Measurements from ENCODE around the gene ACTR10. TPM values are rescaled to one million over a fixed set of nuclear protein-coding genes. Genes with fewer than 3 reads are reported as not detected.

Gene ACTR10
- total RNA-seq, 1 donor from 2014 or later: 119 TPM

GRCh38 chr14:58272588-58273372 lies 72.8 kb downstream of the ACTR10 start:
- Histone ChIP-seq H3K27ac (no peak overlapping the region), H3K36me3 (peaks cover 22% of the 10 kb centered on the region), H3F3A (ENCODE audit: low read depth) (peaks cover 61% of the 10 kb centered on the region), H2AFZ (replicated peaks) (no peak overlapping the region), H4K20me1 (ENCODE audit: low read depth) (peaks cover 32% of the 10 kb centered on the region), H3K9me3 (ENCODE audit: low read depth) (no peaks in the 10 kb centered on the region), H3K4me2 (no peak overlapping the region), H3K27me3 (no peaks in the 10 kb centered on the region), H3K79me2 (ENCODE audit: low read depth) (peaks cover 69% of the 10 kb centered on the region), H3K4me3 (no peak overlapping the region), H3K9ac (no peak overlapping the region), H3K4me1 (no peaks in the 10 kb centered on the region)
- Mint-ChIP-seq H3K27ac (no peak overlapping the region), H3K4me3 (no peak overlapping the region), H3K27me3 (ENCODE audit: insufficient read depth, low read depth) (peaks cover 8% of the 10 kb centered on the region), H3K4me1 (no peaks in the 10 kb centered on the region), H3K9me3 (no peaks in the 10 kb centered on the region), H3K36me3 (peaks cover 8% of the 10 kb centered on the region)
- no peak for DNase-seq (ENCODE audit: low spot score)
- TF ChIP-seq, protein P1, sequence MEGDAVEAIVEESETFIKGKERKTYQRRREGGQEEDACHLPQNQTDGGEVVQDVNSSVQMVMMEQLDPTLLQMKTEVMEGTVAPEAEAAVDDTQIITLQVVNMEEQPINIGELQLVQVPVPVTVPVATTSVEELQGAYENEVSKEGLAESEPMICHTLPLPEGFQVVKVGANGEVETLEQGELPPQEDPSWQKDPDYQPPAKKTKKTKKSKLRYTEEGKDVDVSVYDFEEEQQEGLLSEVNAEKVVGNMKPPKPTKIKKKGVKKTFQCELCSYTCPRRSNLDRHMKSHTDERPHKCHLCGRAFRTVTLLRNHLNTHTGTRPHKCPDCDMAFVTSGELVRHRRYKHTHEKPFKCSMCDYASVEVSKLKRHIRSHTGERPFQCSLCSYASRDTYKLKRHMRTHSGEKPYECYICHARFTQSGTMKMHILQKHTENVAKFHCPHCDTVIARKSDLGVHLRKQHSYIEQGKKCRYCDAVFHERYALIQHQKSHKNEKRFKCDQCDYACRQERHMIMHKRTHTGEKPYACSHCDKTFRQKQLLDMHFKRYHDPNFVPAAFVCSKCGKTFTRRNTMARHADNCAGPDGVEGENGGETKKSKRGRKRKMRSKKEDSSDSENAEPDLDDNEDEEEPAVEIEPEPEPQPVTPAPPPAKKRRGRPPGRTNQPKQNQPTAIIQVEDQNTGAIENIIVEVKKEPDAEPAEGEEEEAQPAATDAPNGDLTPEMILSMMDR (IDR thresholded peaks at IDR 0.05): peak; percentile 19
- no peak for TF ChIP-seq EZH2phosphoT487 (IDR thresholded peaks at IDR 0.05)

DNA sequence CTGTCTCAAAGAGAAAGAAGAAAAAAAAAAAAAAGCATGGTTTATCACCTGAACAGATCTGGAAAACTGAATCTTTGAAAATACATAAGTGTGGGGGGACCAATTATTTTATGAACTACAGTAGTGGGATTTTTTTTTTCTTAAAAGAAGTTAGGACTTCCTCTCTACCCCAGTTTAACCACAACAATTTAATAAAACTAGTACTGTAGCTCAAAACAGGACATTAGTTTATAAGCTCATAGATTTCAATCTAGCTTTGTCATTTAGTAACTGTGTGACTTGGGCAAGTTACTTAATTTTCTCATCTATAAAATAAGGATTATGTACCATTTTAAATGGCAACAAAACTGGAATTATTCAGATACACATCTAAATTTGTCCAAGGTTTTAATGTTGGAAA lies 74.9 kb downstream of the ACTR10 start:
- peaks cover 11% of the 10 kb centered on the region for H3K36me3 Mint-ChIP-seq
- peaks cover 8% of the 10 kb centered on the region for H3K27me3 Mint-ChIP-seq (ENCODE audit: insufficient read depth, low read depth)
- peaks cover 13% of the 10 kb centered on the region for H3K36me3 ChIP-seq

GRCh38 chr14:58275527-58276190 lies 75.7 kb downstream of the ACTR10 start:
- no peak for DNase-seq (ENCODE audit: low spot score)
- Histone ChIP-seq H3K36me3 (peaks cover 13% of the 10 kb centered on the region), H3K27me3 (no peaks in the 10 kb centered on the region), H3K4me2 (no peak overlapping the region), H4K20me1 (ENCODE audit: low read depth) (peaks cover 31% of the 10 kb centered on the region), H3K9me3 (ENCODE audit: low read depth) (no peaks in the 10 kb centered on the region), H3K27ac (peak overlapping the region; percentile 13), H3K79me2 (ENCODE audit: low read depth) (peaks cover 93% of the 10 kb centered on the region), H3K9ac (no peak overlapping the region), H3K4me3 (no peak overlapping the region), H3K4me1 (no peaks in the 10 kb centered on the region), H3F3A (ENCODE audit: low read depth) (peaks cover 35% of the 10 kb centered on the region), H2AFZ (replicated peaks) (no peak overlapping the region)
- H3K4me1 Mint-ChIP-seq: no peaks in the 10 kb centered on the region
- TF ChIP-seq EZH2 (IDR thresholded peaks at IDR 0.05) (no peak), EZH2phosphoT487 (IDR thresholded peaks at IDR 0.05) (no peak)
- TF ChIP-seq, protein P1 (IDR thresholded peaks at IDR 0.05): no peak
- H3K27me3 Mint-ChIP-seq (ENCODE audit: insufficient read depth, low read depth): peaks cover 5% of the 10 kb centered on the region
- no peaks in the 10 kb centered on the region for H3K9me3 Mint-ChIP-seq
- peaks cover 11% of the 10 kb centered on the region for H3K36me3 Mint-ChIP-seq
- H3K4me3 Mint-ChIP-seq: no peak overlapping the region
- H3K27ac Mint-ChIP-seq: no peak overlapping the region

More for the DNA sequence above, 74.9 kb downstream of the ACTR10 start:
- peaks cover 41% of the 10 kb centered on the region for H3F3A ChIP-seq (ENCODE audit: low read depth)
- Mint-ChIP-seq H3K4me1 (no peaks in the 10 kb centered on the region), H3K9me3 (no peaks in the 10 kb centered on the region), H3K27ac (no peak overlapping the region), H3K4me3 (no peak overlapping the region)
- no peak for DNase-seq (ENCODE audit: low spot score)
- no peak overlapping the region for H3K4me3 ChIP-seq
- H3K27me3 ChIP-seq: no peaks in the 10 kb centered on the region
- H3K9me3 ChIP-seq (ENCODE audit: low read depth): no peaks in the 10 kb centered on the region
- H3K9ac ChIP-seq: no peak overlapping the region
- H3K27ac ChIP-seq: peak overlapping the region; percentile 44
- peaks cover 85% of the 10 kb centered on the region for H3K79me2 ChIP-seq (ENCODE audit: low read depth)
- H3K4me2 ChIP-seq: no peak overlapping the region
- H2AFZ ChIP-seq (replicated peaks): no peak overlapping the region
- H3K4me1 ChIP-seq: no peaks in the 10 kb centered on the region
- TF ChIP-seq EZH2phosphoT487 (IDR thresholded peaks at IDR 0.05) (no peak), EZH2 (IDR thresholded peaks at IDR 0.05) (no peak)
- TF ChIP-seq, protein P1 (IDR thresholded peaks at IDR 0.05): no peak
- H4K20me1 ChIP-seq (ENCODE audit: low read depth): peaks cover 31% of the 10 kb centered on the region

Data from neural progenitor cell (in vitro differentiated cells).